SK-N-SH treated with all-trans-retinoic acid at 6 μM for 48 hours (cell line): ENCODE data around the gene AKAP12.
"Not testable (repeated sequence)": the region's sequence is repeated elsewhere in the genome, so short reads cannot be mapped to it uniquely, and the experiment has no call there.

Experiments used
- ATAC-seq: fragments of 200-7000 bp; cut with Tn5 transposase; 3 replicates; pipeline ENCODE4 v1.9.1; 2020; ENCODE audit warnings: mild to moderate bottlenecking, moderate library complexity
- ARNTL ChIP-seq: fragments of 450-650 bp; formaldehyde crosslinking; IDR thresholded peaks from 2 replicates; pipeline ENCODE4 v1.5.0; 2020; ENCODE audit warnings: low read depth, mild to moderate bottlenecking, moderate library complexity, borderline replicate concordance
- BACH2 ChIP-seq: fragments of 250-450 bp; sonication (Bioruptor Pico); IDR thresholded peaks from 2 replicates; pipeline ENCODE4 v1.9.0; 2021; ENCODE audit warnings: mild to moderate bottlenecking, borderline replicate concordance
- CSDC2 ChIP-seq: fragments of 250-450 bp; sonication (Bioruptor Pico); IDR thresholded peaks from 2 replicates; pipeline ENCODE4 v1.5.0; 2020; ENCODE audit warnings: mild to moderate bottlenecking, moderate library complexity
- ESRRG ChIP-seq: fragments of 250-450 bp; sonication (Bioruptor Pico); IDR thresholded peaks from 2 replicates; pipeline ENCODE4 v1.6.1; 2021; ENCODE audit warnings: mild to moderate bottlenecking
- ISL1 ChIP-seq: fragments of 250-450 bp; sonication (Bioruptor Pico); IDR thresholded peaks from 2 replicates; pipeline ENCODE4 v2.1.2; 2022; ENCODE audit warnings: mild to moderate bottlenecking, moderate library complexity
- PPARA ChIP-seq: fragments of 250-450 bp; sonication (Bioruptor Pico); IDR thresholded peaks from 2 replicates; pipeline ENCODE4 v1.5.0; 2020; ENCODE audit warnings: mild to moderate bottlenecking, borderline replicate concordance
- RARB ChIP-seq: fragments of 250-450 bp; sonication (Bioruptor Pico); IDR thresholded peaks from 2 replicates; pipeline ENCODE4 v1.8.0; 2021; ENCODE audit warnings: mild to moderate bottlenecking, moderate library complexity
- SNAI2 ChIP-seq: fragments of 250-450 bp; sonication (Bioruptor Pico); IDR thresholded peaks from 2 replicates; pipeline ENCODE4 v1.5.0; 2020; ENCODE audit warnings: mild to moderate bottlenecking, moderate library complexity
- TCF4 ChIP-seq: fragments of 250-450 bp; sonication (Bioruptor Pico); IDR thresholded peaks from 2 replicates; pipeline ENCODE4 v1.8.0; 2021; ENCODE audit warnings: mild to moderate bottlenecking, moderate library complexity, borderline replicate concordance
- TOX ChIP-seq: fragments of 250-450 bp; sonication (Bioruptor Pico); IDR thresholded peaks from 2 replicates; pipeline ENCODE4 v1.8.0; 2021; ENCODE audit warnings: mild to moderate bottlenecking, moderate library complexity, borderline replicate concordance
- ZC3H10 ChIP-seq: fragments of 250-450 bp; sonication (Bioruptor Pico); IDR thresholded peaks from 2 replicates; pipeline ENCODE4 v1.5.1; 2021; ENCODE audit warnings: mild to moderate bottlenecking, moderate library complexity
- ZFP3 ChIP-seq: fragments of 250-450 bp; sonication (Bioruptor Pico); IDR thresholded peaks from 2 replicates; pipeline ENCODE4 v1.5.0; 2020; ENCODE audit warnings: mild to moderate bottlenecking, moderate library complexity
- ZNF70 ChIP-seq: fragments of 450-650 bp; formaldehyde crosslinking; IDR thresholded peaks from 2 replicates; pipeline ENCODE4 v1.5.0; 2020; ENCODE audit warnings: mild to moderate bottlenecking, moderate library complexity
- ZNF8 ChIP-seq: fragments of 450-650 bp; formaldehyde crosslinking; IDR thresholded peaks from 2 replicates; pipeline ENCODE4 v1.5.0; 2020; ENCODE audit warnings: mild to moderate bottlenecking, moderate library complexity
- TF ChIP-seq, protein P1 (sequence below): fragments of 250-450 bp; sonication (Bioruptor Pico); IDR thresholded peaks from 2 replicates; pipeline ENCODE4 v1.5.1; 2020; ENCODE audit warnings: low read depth, mild to moderate bottlenecking, moderate library complexity
- TF ChIP-seq, protein P2 (sequence below): fragments of 250-450 bp; sonication (Bioruptor Pico); IDR thresholded peaks from 2 replicates; pipeline ENCODE4 v1.5.1; 2021; ENCODE audit warnings: mild to moderate bottlenecking, moderate library complexity
- TF ChIP-seq, protein P3 (sequence below): fragments of 250-450 bp; sonication (Bioruptor Pico); IDR thresholded peaks from 2 replicates; pipeline ENCODE4 v1.8.0; 2020; ENCODE audit warnings: mild to moderate bottlenecking, moderate library complexity, borderline replicate concordance
- TF ChIP-seq, protein P4 (sequence below): fragments of 250-450 bp; sonication (Bioruptor Pico); IDR thresholded peaks from 2 replicates; pipeline ENCODE4 v1.8.0; 2021; ENCODE audit warnings: low read depth, mild to moderate bottlenecking, moderate library complexity, borderline replicate concordance
- TF ChIP-seq, protein P5 (sequence below): fragments of 250-450 bp; sonication (Bioruptor Pico); IDR thresholded peaks from 2 replicates; pipeline ENCODE4 v1.5.0; 2020; ENCODE audit warnings: mild to moderate bottlenecking, moderate library complexity

Gene AKAP12

DNA sequence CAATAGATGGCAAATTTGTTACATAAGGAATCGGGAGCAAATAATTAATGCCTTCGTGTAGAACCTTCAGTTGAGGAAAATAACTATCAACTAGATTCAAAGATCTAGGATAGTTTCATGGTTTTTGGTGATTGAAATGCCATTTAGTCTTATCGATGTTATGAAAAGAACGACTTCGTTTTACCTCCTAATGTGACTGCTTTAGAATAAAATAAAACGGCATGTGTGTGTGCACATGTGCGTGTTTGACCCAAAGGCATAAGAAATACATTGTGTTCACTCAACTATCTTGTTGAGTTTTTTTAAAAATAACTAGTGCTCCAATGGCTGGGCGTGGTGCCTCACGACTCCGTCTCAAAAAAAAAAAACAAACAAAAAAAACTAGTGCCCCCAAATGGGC, 114.0 kb downstream of the AKAP12 start (continued):
- TF ChIP-seq PPARA = no peak
- no peak for TF ChIP-seq ISL1 (CRISPR knock-in tag)
- TF ChIP-seq CSDC2 (CRISPR knock-in tag) = no peak

DNA sequence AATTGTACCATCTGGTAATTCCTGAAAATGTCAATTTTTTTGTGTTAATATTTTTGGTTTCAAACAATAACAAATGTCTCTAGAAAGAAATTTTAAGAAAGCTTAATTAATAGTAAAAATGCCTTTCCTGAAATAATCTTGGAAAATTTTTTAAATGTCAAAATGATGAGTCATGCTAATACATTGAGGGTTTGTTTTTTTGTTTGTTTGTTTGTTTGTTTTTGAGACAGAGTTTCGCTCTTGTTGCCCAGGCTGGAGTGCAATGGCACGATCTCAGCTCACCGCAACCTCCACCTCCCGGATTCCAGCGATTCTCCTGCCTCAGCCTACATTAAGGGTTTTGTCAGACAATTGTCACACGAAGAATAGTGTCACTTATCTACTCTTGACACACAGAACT, 117.2 kb downstream of the AKAP12 start:
- not testable (repeated sequence) for ATAC-seq

DNA sequence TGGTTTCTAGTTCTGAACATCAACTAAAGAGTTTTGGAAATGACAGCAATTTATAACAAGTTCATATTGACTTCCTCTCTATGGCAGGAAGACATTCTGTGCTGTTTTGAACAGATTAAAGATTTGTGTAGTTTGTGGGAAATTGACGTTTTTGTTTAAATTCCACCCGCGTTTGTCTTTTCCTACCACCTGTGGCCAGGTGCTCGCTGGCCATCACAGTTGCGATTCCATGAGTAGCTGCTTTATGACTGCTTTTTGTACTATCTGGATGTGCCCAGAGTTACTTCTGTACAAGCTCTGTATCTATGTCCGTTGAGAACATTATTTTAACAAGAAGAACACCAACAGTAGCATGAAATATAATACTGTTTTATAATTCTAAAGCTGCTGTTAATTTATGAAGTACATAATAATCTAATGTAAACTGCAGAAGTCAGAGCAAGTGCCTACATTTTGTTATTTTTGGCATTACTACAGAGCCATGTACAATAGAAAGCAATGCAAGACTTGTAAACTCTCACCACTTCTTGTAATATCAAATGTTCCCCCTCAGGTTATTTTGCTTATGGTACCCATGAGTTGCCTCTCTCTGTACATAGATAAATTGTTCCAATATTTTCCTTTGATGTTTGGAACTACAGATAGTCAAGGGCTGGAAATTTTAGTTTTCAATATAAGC, 118.1 kb downstream of the AKAP12 start:
- ATAC-seq = no peak
- TF ChIP-seq TOX (no peak), PPARA (no peak), SNAI2 (no peak), ARNTL (no peak), ZC3H10 (CRISPR knock-in tag) (no peak)
- TF ChIP-seq, protein P1, sequence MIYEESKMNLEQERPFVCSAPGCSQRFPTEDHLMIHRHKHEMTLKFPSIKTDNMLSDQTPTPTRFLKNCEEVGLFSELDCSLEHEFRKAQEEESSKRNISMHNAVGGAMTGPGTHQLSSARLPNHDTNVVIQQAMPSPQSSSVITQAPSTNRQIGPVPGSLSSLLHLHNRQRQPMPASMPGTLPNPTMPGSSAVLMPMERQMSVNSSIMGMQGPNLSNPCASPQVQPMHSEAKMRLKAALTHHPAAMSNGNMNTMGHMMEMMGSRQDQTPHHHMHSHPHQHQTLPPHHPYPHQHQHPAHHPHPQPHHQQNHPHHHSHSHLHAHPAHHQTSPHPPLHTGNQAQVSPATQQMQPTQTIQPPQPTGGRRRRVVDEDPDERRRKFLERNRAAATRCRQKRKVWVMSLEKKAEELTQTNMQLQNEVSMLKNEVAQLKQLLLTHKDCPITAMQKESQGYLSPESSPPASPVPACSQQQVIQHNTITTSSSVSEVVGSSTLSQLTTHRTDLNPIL (CRISPR knock-in tag) = no peak
- TF ChIP-seq, all 23 proteins: peak for 0

DNA sequence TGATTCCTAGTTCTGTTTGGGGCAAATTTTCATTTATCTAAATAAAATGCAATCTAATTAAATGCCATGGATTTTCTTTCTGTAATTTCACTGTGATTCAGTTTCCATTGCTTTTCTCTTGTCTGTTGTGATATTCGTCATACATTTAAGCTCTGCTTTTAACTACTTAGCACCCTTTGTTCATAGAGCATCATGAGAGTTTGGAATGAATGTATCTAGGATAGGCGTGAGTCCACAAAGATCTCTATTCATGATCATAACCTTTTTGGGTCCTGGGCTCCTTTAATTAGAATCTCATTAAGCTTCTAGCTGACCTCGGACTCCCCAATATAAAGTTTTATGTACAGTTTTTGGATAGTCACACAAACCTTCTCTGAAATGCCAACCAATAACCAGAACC, 118.7 kb downstream of the AKAP12 start:
- TF ChIP-seq SNAI2 (no peak), ISL1 (CRISPR knock-in tag) (no peak), ZNF8 (CRISPR knock-in tag) (no peak), BACH2 (CRISPR knock-in tag) (no peak)
- TF ChIP-seq, protein P2, sequence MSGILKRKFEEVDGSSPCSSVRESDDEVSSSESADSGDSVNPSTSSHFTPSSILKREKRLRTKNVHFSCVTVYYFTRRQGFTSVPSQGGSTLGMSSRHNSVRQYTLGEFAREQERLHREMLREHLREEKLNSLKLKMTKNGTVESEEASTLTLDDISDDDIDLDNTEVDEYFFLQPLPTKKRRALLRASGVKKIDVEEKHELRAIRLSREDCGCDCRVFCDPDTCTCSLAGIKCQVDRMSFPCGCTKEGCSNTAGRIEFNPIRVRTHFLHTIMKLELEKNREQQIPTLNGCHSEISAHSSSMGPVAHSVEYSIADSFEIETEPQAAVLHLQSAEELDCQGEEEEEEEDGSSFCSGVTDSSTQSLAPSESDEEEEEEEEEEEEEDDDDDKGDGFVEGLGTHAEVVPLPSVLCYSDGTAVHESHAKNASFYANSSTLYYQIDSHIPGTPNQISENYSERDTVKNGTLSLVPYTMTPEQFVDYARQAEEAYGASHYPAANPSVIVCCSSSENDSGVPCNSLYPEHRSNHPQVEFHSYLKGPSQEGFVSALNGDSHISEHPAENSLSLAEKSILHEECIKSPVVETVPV (CRISPR knock-in tag) = no peak
- TF ChIP-seq, protein P3, sequence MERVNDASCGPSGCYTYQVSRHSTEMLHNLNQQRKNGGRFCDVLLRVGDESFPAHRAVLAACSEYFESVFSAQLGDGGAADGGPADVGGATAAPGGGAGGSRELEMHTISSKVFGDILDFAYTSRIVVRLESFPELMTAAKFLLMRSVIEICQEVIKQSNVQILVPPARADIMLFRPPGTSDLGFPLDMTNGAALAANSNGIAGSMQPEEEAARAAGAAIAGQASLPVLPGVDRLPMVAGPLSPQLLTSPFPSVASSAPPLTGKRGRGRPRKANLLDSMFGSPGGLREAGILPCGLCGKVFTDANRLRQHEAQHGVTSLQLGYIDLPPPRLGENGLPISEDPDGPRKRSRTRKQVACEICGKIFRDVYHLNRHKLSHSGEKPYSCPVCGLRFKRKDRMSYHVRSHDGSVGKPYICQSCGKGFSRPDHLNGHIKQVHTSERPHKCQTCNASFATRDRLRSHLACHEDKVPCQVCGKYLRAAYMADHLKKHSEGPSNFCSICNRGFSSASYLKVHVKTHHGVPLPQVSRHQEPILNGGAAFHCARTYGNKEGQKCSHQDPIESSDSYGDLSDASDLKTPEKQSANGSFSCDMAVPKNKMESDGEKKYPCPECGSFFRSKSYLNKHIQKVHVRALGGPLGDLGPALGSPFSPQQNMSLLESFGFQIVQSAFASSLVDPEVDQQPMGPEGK (CRISPR knock-in tag) = no peak
- TF ChIP-seq, protein P4, sequence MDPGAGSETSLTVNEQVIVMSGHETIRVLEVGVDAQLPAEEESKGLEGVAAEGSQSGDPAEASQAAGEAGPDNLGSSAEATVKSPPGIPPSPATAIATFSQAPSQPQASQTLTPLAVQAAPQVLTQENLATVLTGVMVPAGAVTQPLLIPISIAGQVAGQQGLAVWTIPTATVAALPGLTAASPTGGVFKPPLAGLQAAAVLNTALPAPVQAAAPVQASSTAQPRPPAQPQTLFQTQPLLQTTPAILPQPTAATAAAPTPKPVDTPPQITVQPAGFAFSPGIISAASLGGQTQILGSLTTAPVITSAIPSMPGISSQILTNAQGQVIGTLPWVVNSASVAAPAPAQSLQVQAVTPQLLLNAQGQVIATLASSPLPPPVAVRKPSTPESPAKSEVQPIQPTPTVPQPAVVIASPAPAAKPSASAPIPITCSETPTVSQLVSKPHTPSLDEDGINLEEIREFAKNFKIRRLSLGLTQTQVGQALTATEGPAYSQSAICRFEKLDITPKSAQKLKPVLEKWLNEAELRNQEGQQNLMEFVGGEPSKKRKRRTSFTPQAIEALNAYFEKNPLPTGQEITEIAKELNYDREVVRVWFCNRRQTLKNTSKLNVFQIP (CRISPR knock-in tag) = no peak
- TF ChIP-seq, protein P1 (CRISPR knock-in tag) = no peak
- TF ChIP-seq, all 23 proteins: peak for 0
- no peak for ATAC-seq

DNA sequence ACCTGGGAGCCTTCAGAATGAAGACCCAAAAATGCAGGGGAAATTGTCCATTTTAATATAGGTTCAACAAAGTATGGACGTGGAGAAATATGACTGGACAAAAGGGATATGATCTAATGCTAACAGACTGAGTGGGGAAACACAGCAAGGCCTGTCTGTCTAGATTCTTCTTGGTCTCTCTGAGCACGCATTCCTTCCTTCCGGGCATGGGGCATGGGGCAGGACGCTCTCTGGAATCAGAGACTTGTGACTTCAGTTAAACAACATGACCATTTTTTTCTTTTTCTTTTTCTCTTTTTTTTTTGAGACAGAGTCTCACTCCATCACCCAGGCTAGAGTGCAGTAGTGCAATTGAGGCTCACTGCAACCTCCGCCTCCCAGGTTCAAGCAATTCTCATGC, 119.7 kb downstream of the AKAP12 start:
- ATAC-seq = no peak
- TF ChIP-seq ESRRG (CRISPR knock-in tag) (no peak), RARB (CRISPR knock-in tag) (no peak), TCF4 (CRISPR knock-in tag) (no peak), ISL1 (CRISPR knock-in tag) (no peak), BACH2 (CRISPR knock-in tag) (no peak), ZFP3 (CRISPR knock-in tag) (no peak), SNAI2 (no peak), ZNF8 (CRISPR knock-in tag) (no peak), ZNF70 (no peak), TOX (no peak), PPARA (no peak)
- TF ChIP-seq, protein P3 (CRISPR knock-in tag) = no peak
- TF ChIP-seq, protein P5, sequence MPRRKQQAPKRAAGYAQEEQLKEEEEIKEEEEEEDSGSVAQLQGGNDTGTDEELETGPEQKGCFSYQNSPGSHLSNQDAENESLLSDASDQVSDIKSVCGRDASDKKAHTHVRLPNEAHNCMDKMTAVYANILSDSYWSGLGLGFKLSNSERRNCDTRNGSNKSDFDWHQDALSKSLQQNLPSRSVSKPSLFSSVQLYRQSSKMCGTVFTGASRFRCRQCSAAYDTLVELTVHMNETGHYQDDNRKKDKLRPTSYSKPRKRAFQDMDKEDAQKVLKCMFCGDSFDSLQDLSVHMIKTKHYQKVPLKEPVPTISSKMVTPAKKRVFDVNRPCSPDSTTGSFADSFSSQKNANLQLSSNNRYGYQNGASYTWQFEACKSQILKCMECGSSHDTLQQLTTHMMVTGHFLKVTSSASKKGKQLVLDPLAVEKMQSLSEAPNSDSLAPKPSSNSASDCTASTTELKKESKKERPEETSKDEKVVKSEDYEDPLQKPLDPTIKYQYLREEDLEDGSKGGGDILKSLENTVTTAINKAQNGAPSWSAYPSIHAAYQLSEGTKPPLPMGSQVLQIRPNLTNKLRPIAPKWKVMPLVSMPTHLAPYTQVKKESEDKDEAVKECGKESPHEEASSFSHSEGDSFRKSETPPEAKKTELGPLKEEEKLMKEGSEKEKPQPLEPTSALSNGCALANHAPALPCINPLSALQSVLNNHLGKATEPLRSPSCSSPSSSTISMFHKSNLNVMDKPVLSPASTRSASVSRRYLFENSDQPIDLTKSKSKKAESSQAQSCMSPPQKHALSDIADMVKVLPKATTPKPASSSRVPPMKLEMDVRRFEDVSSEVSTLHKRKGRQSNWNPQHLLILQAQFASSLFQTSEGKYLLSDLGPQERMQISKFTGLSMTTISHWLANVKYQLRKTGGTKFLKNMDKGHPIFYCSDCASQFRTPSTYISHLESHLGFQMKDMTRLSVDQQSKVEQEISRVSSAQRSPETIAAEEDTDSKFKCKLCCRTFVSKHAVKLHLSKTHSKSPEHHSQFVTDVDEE (CRISPR knock-in tag) = no peak
- TF ChIP-seq, protein P4 (CRISPR knock-in tag) = no peak
